ENCODE results near the gene CDC14A.

The CDC14A gene

DNA sequence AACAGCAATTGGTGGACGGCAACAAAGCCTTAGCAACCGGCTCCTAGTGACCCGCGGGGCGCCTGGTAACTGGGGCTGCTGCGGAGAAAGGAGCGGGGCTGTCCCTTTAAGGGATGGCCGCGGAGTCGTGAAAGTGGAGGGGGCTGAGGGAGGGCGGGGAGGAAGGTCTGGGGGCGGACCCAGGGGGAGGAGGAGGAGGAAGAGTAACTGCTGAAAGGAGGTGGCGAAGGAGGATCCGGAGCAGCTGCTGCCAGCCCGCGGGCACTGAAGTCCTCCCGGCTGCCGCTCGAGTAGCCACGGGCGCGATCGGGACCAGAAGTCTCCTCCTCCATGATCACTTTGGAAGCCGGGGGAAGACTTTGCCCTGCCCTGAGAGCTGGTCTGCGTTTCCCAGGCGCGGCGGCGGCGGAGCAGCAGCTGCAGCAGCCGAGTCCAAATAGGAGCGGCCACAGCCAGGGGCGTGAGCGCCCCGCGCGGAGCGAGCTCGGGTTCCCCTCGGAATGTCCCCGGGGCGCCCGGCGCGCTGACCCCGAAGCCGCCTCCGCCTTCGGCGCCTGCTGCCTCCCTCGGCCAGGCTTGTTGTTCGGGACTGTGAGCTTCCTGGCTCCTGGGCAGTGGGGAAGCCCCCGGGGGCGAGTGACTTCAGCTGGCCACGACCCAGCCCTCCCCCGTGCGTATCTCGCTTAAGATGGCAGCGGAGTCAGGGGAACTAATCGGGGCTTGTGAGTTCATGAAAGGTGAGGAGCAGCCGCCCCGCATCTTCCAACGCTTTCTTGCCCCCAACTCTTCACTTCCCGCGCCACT is at the start of gene CDC14A:
TSS of gene CDC14A (plus strand) at position 240 of the 804 bp plus-strand sequence. CDS start at position 689, 449 bp downstream.
- Histone ChIP-seq H3K4me1 (ENCODE audit: insufficient read depth, low read length) (peaks cover 15% of the 10 kb centered on the region), H3K9ac (ENCODE audit: low read depth, low read length) (peak within 1 kb of the TSS; percentile 94), H3K4me3 (ENCODE audit: low read length) (peak within 1 kb of the TSS; percentile 83), H3K27ac (ENCODE audit: low read length) (peak within 1 kb of the TSS; percentile 96), H3K27me3 (ENCODE audit: insufficient read depth, low read length) (no peaks in the 10 kb centered on the region), H3K9me3 (ENCODE audit: insufficient read depth, low read depth, low read length) (no peaks in the 10 kb centered on the region), H3K36me3 (ENCODE audit: insufficient read depth, low read depth, low read length) (peaks cover 8% of the 10 kb centered on the region; the same call in 1 of the 2 replicates)

GRCh38 chr1:100302739-100303138 is 49.6 kb upstream of the CDC14A start:
- Histone ChIP-seq H3K27me3 (ENCODE audit: insufficient read depth, low read length) (no peaks in the 10 kb centered on the region), H3K36me3 (ENCODE audit: insufficient read depth, low read depth, low read length) (no peaks in the 10 kb centered on the region), H3K27ac (ENCODE audit: low read length) (no peak overlapping the region), H3K4me1 (ENCODE audit: insufficient read depth, low read length) (peaks cover 18% of the 10 kb centered on the region; the same call in 1 of the 2 replicates), H3K9me3 (ENCODE audit: insufficient read depth, low read depth, low read length) (no peaks in the 10 kb centered on the region), H3K4me3 (ENCODE audit: low read length) (no peak overlapping the region), H3K9ac (ENCODE audit: low read depth, low read length) (no peak overlapping the region)

DNA sequence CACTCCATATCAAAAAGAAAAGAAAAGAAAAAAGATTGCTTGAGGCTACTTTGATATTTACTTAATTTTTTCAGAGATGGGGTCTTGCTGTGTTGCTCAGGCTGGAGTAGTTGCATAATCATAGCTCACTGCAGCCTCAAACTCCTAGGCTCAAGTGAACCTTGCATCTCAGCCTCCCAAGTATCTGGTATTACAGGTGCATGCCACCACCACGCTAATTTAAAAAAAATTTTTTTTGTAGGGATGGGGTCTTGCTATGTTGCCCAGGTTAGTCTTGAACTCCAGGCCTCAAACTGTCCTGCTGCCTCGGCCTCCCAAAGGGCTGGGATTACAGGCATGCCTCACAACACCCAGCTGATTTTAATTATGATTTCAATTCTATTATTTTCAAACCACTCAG is 48.1 kb upstream of the CDC14A start:
- Histone ChIP-seq H3K27ac (ENCODE audit: low read length) (no peak overlapping the region), H3K27me3 (ENCODE audit: insufficient read depth, low read length) (no peaks in the 10 kb centered on the region), H3K9me3 (ENCODE audit: insufficient read depth, low read depth, low read length) (no peaks in the 10 kb centered on the region)

GRCh38 chr1:100304921-100305320 is 47.4 kb upstream of the CDC14A start:
- Histone ChIP-seq H3K27me3 (ENCODE audit: insufficient read depth, low read length) (no peaks in the 10 kb centered on the region), H3K27ac (ENCODE audit: low read length) (no peak overlapping the region), H3K4me1 (ENCODE audit: insufficient read depth, low read length) (peaks cover 10% of the 10 kb centered on the region; the same call in 1 of the 2 replicates), H3K36me3 (ENCODE audit: insufficient read depth, low read depth, low read length) (no peaks in the 10 kb centered on the region), H3K4me3 (ENCODE audit: low read length) (peak overlapping the region; percentile 10; the same call in 1 of the 2 replicates), H3K9ac (ENCODE audit: low read depth, low read length) (no peak overlapping the region), H3K9me3 (ENCODE audit: insufficient read depth, low read depth, low read length) (no peaks in the 10 kb centered on the region)

More for the DNA sequence above, 48.1 kb upstream of the CDC14A start:
- H3K9ac ChIP-seq (ENCODE audit: low read depth, low read length) = no peak overlapping the region
- no peak overlapping the region for H3K4me3 ChIP-seq (ENCODE audit: low read length)
- H3K4me1 ChIP-seq (ENCODE audit: insufficient read depth, low read length) = peaks cover 10% of the 10 kb centered on the region; the same call in 1 of the 2 replicates
- no peaks in the 10 kb centered on the region for H3K36me3 ChIP-seq (ENCODE audit: insufficient read depth, low read depth, low read length)

- H3K4me3 ChIP-seq (ENCODE audit: low read length) = no peak overlapping the region
- no peaks in the 10 kb centered on the region for H3K36me3 ChIP-seq (ENCODE audit: insufficient read depth, low read depth, low read length)
- H3K27me3 ChIP-seq (ENCODE audit: insufficient read depth, low read length) = no peaks in the 10 kb centered on the region
- peaks cover 10% of the 10 kb centered on the region; the same call in 1 of the 2 replicates for H3K4me1 ChIP-seq (ENCODE audit: insufficient read depth, low read length)
- H3K9ac ChIP-seq (ENCODE audit: low read depth, low read length) = no peak overlapping the region
- H3K9me3 ChIP-seq (ENCODE audit: insufficient read depth, low read depth, low read length) = no peaks in the 10 kb centered on the region
- H3K27ac ChIP-seq (ENCODE audit: low read length) = no peak overlapping the region
Measured at GRCh38 chr1:100305954-100306353, 46.4 kb upstream of the CDC14A start.

- Histone ChIP-seq H3K4me1 (ENCODE audit: insufficient read depth, low read length) (peaks cover 10% of the 10 kb centered on the region; the same call in 1 of the 2 replicates), H3K27me3 (ENCODE audit: insufficient read depth, low read length) (no peaks in the 10 kb centered on the region), H3K4me3 (ENCODE audit: low read length) (no peak overlapping the region), H3K9ac (ENCODE audit: low read depth, low read length) (no peak overlapping the region), H3K9me3 (ENCODE audit: insufficient read depth, low read depth, low read length) (no peaks in the 10 kb centered on the region), H3K36me3 (ENCODE audit: insufficient read depth, low read depth, low read length) (no peaks in the 10 kb centered on the region), H3K27ac (ENCODE audit: low read length) (no peak overlapping the region)
Measured at GRCh38 chr1:100306735-100307313, 45.5 kb upstream of the CDC14A start.

- H3K36me3 ChIP-seq (ENCODE audit: insufficient read depth, low read depth, low read length) = no peaks in the 10 kb centered on the region
- H3K27me3 ChIP-seq (ENCODE audit: insufficient read depth, low read length) = no peaks in the 10 kb centered on the region
- no peak overlapping the region for H3K9ac ChIP-seq (ENCODE audit: low read depth, low read length)
- peaks cover 10% of the 10 kb centered on the region; the same call in 1 of the 2 replicates for H3K4me1 ChIP-seq (ENCODE audit: insufficient read depth, low read length)
- H3K9me3 ChIP-seq (ENCODE audit: insufficient read depth, low read depth, low read length) = no peaks in the 10 kb centered on the region
- H3K27ac ChIP-seq (ENCODE audit: low read length) = no peak overlapping the region
- no peak overlapping the region for H3K4me3 ChIP-seq (ENCODE audit: low read length)
Measured at GRCh38 chr1:100308777-100309176, 43.5 kb upstream of the CDC14A start.

DNA sequence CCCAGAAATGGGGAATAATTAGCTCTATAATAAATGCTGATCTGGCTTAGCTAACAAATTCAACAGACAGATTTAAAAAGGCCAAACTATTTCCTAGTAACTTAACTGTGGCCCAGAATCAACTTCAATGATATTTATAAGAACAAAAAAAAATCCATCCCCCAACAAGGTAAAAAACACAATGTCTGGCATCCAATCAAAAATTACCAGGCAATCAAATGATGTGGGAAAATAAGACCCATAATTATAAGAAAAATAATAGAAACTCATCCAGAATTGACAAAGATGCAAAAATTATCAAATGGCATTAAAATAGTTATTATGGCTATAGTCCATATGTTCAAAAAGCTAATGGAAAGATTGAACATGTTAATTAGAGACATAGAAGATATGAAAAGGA is 42.4 kb upstream of the CDC14A start:
- no peak overlapping the region for H3K4me3 ChIP-seq (ENCODE audit: low read length)
- H3K27me3 ChIP-seq (ENCODE audit: insufficient read depth, low read length) = no peaks in the 10 kb centered on the region
- H3K4me1 ChIP-seq (ENCODE audit: insufficient read depth, low read length) = peaks cover 7% of the 10 kb centered on the region; the same call in 1 of the 2 replicates
- no peak overlapping the region for H3K27ac ChIP-seq (ENCODE audit: low read length)
- no peak overlapping the region for H3K9ac ChIP-seq (ENCODE audit: low read depth, low read length)
- no peaks in the 10 kb centered on the region for H3K9me3 ChIP-seq (ENCODE audit: insufficient read depth, low read depth, low read length)
- H3K36me3 ChIP-seq (ENCODE audit: insufficient read depth, low read depth, low read length) = no peaks in the 10 kb centered on the region

DNA sequence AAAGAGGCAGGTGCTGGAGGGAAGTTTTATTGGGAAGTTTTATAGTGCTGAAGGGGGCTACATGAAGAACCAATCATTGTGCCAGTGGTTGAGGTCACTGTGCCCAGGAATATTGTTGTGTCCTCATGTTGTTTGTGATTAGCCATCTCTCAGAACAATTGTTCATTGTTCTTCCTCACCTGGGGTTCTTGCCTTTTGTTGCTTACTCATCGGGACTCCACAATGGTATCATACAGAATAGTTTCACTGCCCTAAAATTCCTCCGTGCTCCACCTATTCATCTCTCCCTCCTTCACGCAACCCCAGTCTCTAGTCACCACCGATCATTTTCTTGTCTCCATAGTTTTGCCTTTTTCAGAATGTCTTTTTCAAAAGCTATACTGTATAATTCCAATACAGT is 38.9 kb upstream of the CDC14A start:
- H3K4me3 ChIP-seq (ENCODE audit: low read length) = no peak overlapping the region
- H3K27me3 ChIP-seq (ENCODE audit: insufficient read depth, low read length) = no peaks in the 10 kb centered on the region
- peaks cover 18% of the 10 kb centered on the region for H3K9me3 ChIP-seq (ENCODE audit: insufficient read depth, low read depth, low read length)
- no peaks in the 10 kb centered on the region for H3K4me1 ChIP-seq (ENCODE audit: insufficient read depth, low read length)
- H3K27ac ChIP-seq (ENCODE audit: low read length) = no peak overlapping the region
- H3K36me3 ChIP-seq (ENCODE audit: insufficient read depth, low read depth, low read length) = no peaks in the 10 kb centered on the region
- H3K9ac ChIP-seq (ENCODE audit: low read depth, low read length) = no peak overlapping the region

- H3K27ac ChIP-seq (ENCODE audit: low read length) = no peak overlapping the region
- H3K9ac ChIP-seq (ENCODE audit: low read depth, low read length) = no peak overlapping the region
- no peaks in the 10 kb centered on the region for H3K36me3 ChIP-seq (ENCODE audit: insufficient read depth, low read depth, low read length)
- H3K4me3 ChIP-seq (ENCODE audit: low read length) = no peak overlapping the region
- no peaks in the 10 kb centered on the region for H3K4me1 ChIP-seq (ENCODE audit: insufficient read depth, low read length)
- peaks cover 18% of the 10 kb centered on the region for H3K9me3 ChIP-seq (ENCODE audit: insufficient read depth, low read depth, low read length)
- no peaks in the 10 kb centered on the region for H3K27me3 ChIP-seq (ENCODE audit: insufficient read depth, low read length)
Measured at GRCh38 chr1:100316622-100317021, 35.7 kb upstream of the CDC14A start.

GRCh38 chr1:100320311-100321099 is 31.8 kb upstream of the CDC14A start:
- H3K27ac ChIP-seq (ENCODE audit: low read length) = no peak overlapping the region
- H3K4me1 ChIP-seq (ENCODE audit: insufficient read depth, low read length) = peaks cover 15% of the 10 kb centered on the region
- peaks cover 16% of the 10 kb centered on the region for H3K9me3 ChIP-seq (ENCODE audit: insufficient read depth, low read depth, low read length)
- no peaks in the 10 kb centered on the region for H3K27me3 ChIP-seq (ENCODE audit: insufficient read depth, low read length)
- H3K36me3 ChIP-seq (ENCODE audit: insufficient read depth, low read depth, low read length) = no peaks in the 10 kb centered on the region
- H3K9ac ChIP-seq (ENCODE audit: low read depth, low read length) = no peak overlapping the region
- no peak overlapping the region for H3K4me3 ChIP-seq (ENCODE audit: low read length)

All from iPS-20b (cell line).